MM.1S (cell line): ENCODE measurements around the gene TLCD3B.
"Not testable (repeated sequence)": the region's sequence is repeated elsewhere in the genome, so short reads cannot be mapped to it uniquely, and the experiment has no call there.

ENCODE experiments used
- DNase-seq: peaks from one replicate; pipeline ENCODE4 v3.0.0-alpha.2; 2015
- H2AFZ ChIP-seq: fragments of 300-600 bp; sonication (generic); 2 replicates; pipeline ENCODE4 v1.6.0; 2016; ENCODE audit warnings: antibody characterized with exemption, low read length
- H3F3A ChIP-seq: fragments of 300-600 bp; sonication (generic); 2 replicates; pipeline ENCODE4 v1.6.1; 2016; ENCODE audit warnings: mild to moderate bottlenecking, antibody characterized with exemption, low read length, moderate library complexity, mixed read lengths; ENCODE audit not compliant: insufficient read depth
- H3K27ac ChIP-seq: fragments of 300-600 bp; sonication (generic); 2 replicates; pipeline ENCODE4 v1.5.1; 2016; ENCODE audit warnings: mild to moderate bottlenecking, low read length
- H3K27me3 ChIP-seq: fragments of 300-600 bp; sonication (generic); replicated peaks from 2 replicates; pipeline ENCODE4 v1.6.0; 2016; ENCODE audit warnings: low read length; ENCODE audit not compliant: insufficient read depth
- H3K36me3 ChIP-seq: fragments of 300-600 bp; sonication (generic); replicated peaks from 2 replicates; pipeline ENCODE4 v1.6.1; 2016; ENCODE audit warnings: mild to moderate bottlenecking, low read length, mixed read lengths; ENCODE audit not compliant: insufficient read depth
- H3K4me1 ChIP-seq: fragments of 300-600 bp; sonication (generic); 2 replicates; pipeline ENCODE4 v1.6.1; 2016; ENCODE audit warnings: low read length, mixed read lengths
- H3K4me2 ChIP-seq: fragments of 300-600 bp; sonication (generic); 2 replicates; pipeline ENCODE4 v1.6.0; 2016; ENCODE audit warnings: low read depth, low read length
- H3K4me3 ChIP-seq: fragments of 300-600 bp; sonication (generic); 2 replicates; pipeline ENCODE4 v1.5.1; 2016; ENCODE audit warnings: low read length, mixed read lengths
- H3K79me2 ChIP-seq: fragments of 300-600 bp; sonication (generic); 2 replicates; pipeline ENCODE4 v1.6.1; 2016; ENCODE audit warnings: mixed run types, low read length, mixed read lengths
- H3K9ac ChIP-seq: fragments of 300-600 bp; sonication (generic); 2 replicates; pipeline ENCODE4 v1.6.1; 2016; ENCODE audit warnings: low read length, mixed read lengths
- H3K9me2 ChIP-seq: fragments of 300-600 bp; sonication (generic); replicated peaks from 2 replicates; pipeline ENCODE4 v1.6.1; 2016; ENCODE audit warnings: mild to moderate bottlenecking, low read length, mixed read lengths; ENCODE audit not compliant: insufficient read depth
- H3K9me3 ChIP-seq: fragments of 300-600 bp; sonication (generic); replicated peaks from 2 replicates; pipeline ENCODE4 v1.6.1; 2016; ENCODE audit warnings: mild to moderate bottlenecking, low read length, mixed read lengths; ENCODE audit not compliant: insufficient read depth
- H4K20me1 ChIP-seq: fragments of 300-600 bp; sonication (generic); 2 replicates; pipeline ENCODE4 v1.6.1; 2016; ENCODE audit warnings: mild to moderate bottlenecking, low read length, moderate library complexity, mixed read lengths; ENCODE audit not compliant: insufficient read depth
- EZH2 ChIP-seq: fragments of 300-600 bp; sonication (generic); optimal IDR thresholded peaks from 2 replicates; pipeline ENCODE3; 2017; ENCODE audit warnings: low read depth, mild to moderate bottlenecking, antibody characterized with exemption, low read length, mixed read lengths
- EZH2phosphoT487 ChIP-seq: fragments of 300-600 bp; sonication (generic); IDR thresholded peaks from 2 replicates; pipeline ENCODE4 v1.6.1; 2018; ENCODE audit warnings: antibody characterized with exemption, low read length
- TF ChIP-seq, protein P1 (sequence below): fragments of 300-600 bp; sonication (generic); IDR thresholded peaks from 2 replicates; pipeline ENCODE4 v1.5.1; 2016; ENCODE audit warnings: antibody characterized with exemption, low read length, mixed read lengths

TLCD3B gene

DNA sequence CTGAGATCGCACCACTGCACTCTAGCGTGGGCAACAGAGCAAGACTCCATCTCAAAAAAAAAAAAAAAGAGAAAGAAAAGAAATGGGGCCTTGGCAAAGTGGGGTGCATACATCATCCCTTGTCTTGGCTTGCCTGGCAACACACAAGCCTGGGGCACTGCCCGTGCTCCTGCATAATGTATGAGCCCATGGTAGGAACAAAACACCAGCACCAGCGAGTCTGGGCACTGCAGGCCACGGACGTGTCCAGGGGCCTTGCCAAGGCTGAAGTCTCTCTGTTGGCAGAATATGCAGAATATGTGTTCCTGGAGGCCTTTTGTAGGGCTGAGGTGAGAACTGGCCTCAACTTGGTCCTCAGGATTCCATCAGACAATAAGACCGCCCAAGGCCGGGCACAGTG is 18.8 kb upstream of the TLCD3B start:
- Histone ChIP-seq H3F3A (0 out of 2 replicates have a peak, but pooled peaks cover 3% of the 10 kb centered on the region), H3K36me3 (no peaks in the 10 kb centered on the region), H4K20me1 (no peaks in the 10 kb centered on the region), H3K4me2 (no peak overlapping the region), H3K4me1 (peaks cover 6% of the 10 kb centered on the region), H3K27ac (no peak overlapping the region), H3K4me3 (no peak overlapping the region), H3K79me2 (peaks cover 6% of the 10 kb centered on the region), H3K27me3 (no peaks in the 10 kb centered on the region), H3K9ac (no peak overlapping the region), H2AFZ (no peak overlapping the region), H3K9me3 (no peaks in the 10 kb centered on the region), H3K9me2 (no peaks in the 10 kb centered on the region)
- TF ChIP-seq EZH2phosphoT487 (no peak), EZH2 (no peak)
- TF ChIP-seq, protein P1, sequence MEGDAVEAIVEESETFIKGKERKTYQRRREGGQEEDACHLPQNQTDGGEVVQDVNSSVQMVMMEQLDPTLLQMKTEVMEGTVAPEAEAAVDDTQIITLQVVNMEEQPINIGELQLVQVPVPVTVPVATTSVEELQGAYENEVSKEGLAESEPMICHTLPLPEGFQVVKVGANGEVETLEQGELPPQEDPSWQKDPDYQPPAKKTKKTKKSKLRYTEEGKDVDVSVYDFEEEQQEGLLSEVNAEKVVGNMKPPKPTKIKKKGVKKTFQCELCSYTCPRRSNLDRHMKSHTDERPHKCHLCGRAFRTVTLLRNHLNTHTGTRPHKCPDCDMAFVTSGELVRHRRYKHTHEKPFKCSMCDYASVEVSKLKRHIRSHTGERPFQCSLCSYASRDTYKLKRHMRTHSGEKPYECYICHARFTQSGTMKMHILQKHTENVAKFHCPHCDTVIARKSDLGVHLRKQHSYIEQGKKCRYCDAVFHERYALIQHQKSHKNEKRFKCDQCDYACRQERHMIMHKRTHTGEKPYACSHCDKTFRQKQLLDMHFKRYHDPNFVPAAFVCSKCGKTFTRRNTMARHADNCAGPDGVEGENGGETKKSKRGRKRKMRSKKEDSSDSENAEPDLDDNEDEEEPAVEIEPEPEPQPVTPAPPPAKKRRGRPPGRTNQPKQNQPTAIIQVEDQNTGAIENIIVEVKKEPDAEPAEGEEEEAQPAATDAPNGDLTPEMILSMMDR = no peak
- no peak for DNase-seq

DNA sequence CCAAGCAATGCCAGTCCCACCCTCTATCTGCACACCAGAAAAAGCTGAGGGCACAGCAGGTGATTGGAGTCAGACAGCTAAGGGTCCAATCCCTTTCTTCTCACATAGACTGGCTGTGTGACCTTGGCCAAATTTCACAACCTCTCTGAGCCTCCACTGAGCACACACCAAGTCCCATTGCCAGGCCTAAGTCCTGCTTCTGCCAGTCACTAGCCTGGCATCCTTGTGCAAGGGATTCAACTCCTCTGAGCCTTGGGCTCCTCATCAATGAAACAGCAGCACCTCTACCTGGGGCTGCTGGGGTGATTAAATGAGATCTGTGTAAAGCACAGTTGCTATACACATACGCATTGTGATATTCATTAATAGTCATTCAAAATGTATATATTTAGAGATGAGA is 15.5 kb upstream of the TLCD3B start:
- Histone ChIP-seq H3K9me3 (no peaks in the 10 kb centered on the region), H3K27me3 (no peaks in the 10 kb centered on the region), H3K79me2 (no peaks in the 10 kb centered on the region), H4K20me1 (no peaks in the 10 kb centered on the region), H3K4me3 (no peak overlapping the region), H3F3A (no peaks in the 10 kb centered on the region), H2AFZ (no peak overlapping the region), H3K36me3 (no peaks in the 10 kb centered on the region), H3K9ac (no peak overlapping the region), H3K27ac (no peak overlapping the region), H3K4me1 (no peaks in the 10 kb centered on the region), H3K9me2 (no peaks in the 10 kb centered on the region), H3K4me2 (no peak overlapping the region)
- no peak for TF ChIP-seq EZH2
- no peak for TF ChIP-seq EZH2phosphoT487
- TF ChIP-seq, protein P1 = no peak
- DNase-seq = no peak

DNA sequence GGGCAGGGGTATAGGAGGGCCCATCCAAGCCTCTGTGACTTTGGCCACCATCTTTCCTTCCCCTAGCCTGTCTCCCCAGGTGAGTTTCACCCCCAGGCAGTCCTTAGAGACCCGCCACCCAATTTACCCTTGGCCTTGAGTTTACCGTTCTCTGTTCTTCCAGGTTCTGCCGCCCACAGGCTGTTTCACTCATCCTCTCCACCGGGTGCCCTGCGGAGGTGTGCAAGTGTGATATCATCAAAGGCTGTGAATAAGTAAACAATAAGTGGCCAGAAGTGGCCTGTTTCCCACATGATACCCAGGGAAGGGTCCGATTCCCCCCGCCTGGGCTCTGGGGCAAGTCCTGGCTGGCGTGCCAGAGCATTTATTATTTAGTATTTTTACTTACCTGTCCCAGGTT is 15.1 kb upstream of the TLCD3B start:
- no peaks in the 10 kb centered on the region for H3K4me1 ChIP-seq
- H3K79me2 ChIP-seq = no peaks in the 10 kb centered on the region
- no peaks in the 10 kb centered on the region for H3K27me3 ChIP-seq
- H3K9ac ChIP-seq = no peak overlapping the region
- no peak overlapping the region for H2AFZ ChIP-seq
- H3K36me3 ChIP-seq = no peaks in the 10 kb centered on the region
- H3K9me2 ChIP-seq = no peaks in the 10 kb centered on the region
- DNase-seq = no peak
- H3F3A ChIP-seq = no peaks in the 10 kb centered on the region
- H3K9me3 ChIP-seq = no peaks in the 10 kb centered on the region
- H3K27ac ChIP-seq = no peak overlapping the region
- TF ChIP-seq EZH2phosphoT487 (no peak), EZH2 (no peak)
- TF ChIP-seq, protein P1 = no peak
- no peaks in the 10 kb centered on the region for H4K20me1 ChIP-seq
- no peak overlapping the region for H3K4me3 ChIP-seq
- H3K4me2 ChIP-seq = no peak overlapping the region

DNA sequence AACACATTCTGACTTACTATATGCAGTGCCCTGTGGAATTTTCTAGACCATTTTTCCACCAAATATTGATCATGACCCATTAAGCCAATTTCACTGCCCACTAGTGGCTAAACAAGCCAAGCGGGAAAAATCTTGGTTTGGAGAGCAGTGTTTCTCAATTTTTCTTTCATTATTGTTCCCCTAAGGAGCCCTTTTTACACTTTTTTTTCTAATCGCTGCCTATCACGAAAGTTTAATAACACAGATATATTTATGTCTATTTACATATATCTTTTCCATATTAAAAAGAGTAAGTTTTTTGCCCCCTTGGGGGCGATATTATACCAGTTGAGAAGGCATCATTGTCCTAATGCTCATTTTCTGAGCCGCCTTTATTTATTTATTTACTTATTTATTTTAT is 10.8 kb upstream of the TLCD3B start:
- TF ChIP-seq, protein P1 = peak; percentile 32
- no peak for TF ChIP-seq EZH2phosphoT487
- H3K27me3 ChIP-seq = no peaks in the 10 kb centered on the region
- no peak overlapping the region for H3K4me2 ChIP-seq
- no peaks in the 10 kb centered on the region for H3K9me2 ChIP-seq
- H3K36me3 ChIP-seq = no peaks in the 10 kb centered on the region
- H2AFZ ChIP-seq = no peak overlapping the region
- H4K20me1 ChIP-seq = no peaks in the 10 kb centered on the region
- no peaks in the 10 kb centered on the region for H3K9me3 ChIP-seq
- H3K4me3 ChIP-seq = no peak overlapping the region
- no peak overlapping the region for H3K9ac ChIP-seq
- no peaks in the 10 kb centered on the region for H3K79me2 ChIP-seq
- H3K27ac ChIP-seq = no peak overlapping the region
- H3F3A ChIP-seq = no peaks in the 10 kb centered on the region
- H3K4me1 ChIP-seq = no peaks in the 10 kb centered on the region
- peak; percentile 49 for DNase-seq

DNA sequence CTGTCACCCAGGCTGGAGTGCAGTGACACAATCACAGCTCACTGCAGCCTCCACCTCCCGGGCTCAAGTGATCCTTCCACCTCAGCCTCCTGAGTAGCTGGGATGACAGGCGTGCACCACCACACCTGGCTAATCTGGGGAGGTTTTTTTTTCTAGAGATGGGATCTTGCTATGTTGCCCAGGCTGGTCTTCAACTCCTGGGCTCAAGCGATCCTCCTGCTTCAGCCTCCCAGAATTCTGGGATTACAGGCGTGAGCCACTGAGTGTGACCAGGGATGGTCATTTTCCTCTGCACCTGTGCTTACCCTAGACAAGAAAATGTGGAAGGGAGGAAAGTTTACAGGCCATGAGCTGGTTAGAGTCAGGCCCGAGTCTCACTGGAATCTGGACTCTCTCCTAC is 9.6 kb upstream of the TLCD3B start:
- H4K20me1 ChIP-seq, H3K79me2 ChIP-seq, H3K9me3 ChIP-seq, H3K36me3 ChIP-seq, H3K27ac ChIP-seq, DNase-seq, H3K9ac ChIP-seq, H3F3A ChIP-seq, H3K9me2 ChIP-seq, H3K27me3 ChIP-seq, H2AFZ ChIP-seq, H3K4me2 ChIP-seq, H3K4me3 ChIP-seq, H3K4me1 ChIP-seq: not testable (repeated sequence)
